ENCODE measurements around the gene ZFP69B. TPM values are rescaled to one million over a fixed set of nuclear protein-coding genes. Genes with fewer than 3 reads are reported as not detected.

Gene ZFP69B
- polyA plus RNA-seq, 2 of the 4 experiments (the other 2 are of a cell fraction): 1.9 to 3.0 TPM

GRCh38 chr1:40421431-40422384, 28.6 kb upstream of the ZFP69B start:
- CTCF ChIA-PET: interaction anchor here (0.9 to 1.1 kb wide), 2 partner anchors 17 to 268 kb away, joined by 3 to 5 read pairs; no protein-coding TSS in a partner anchor

GRCh38 chr1:40422630-40423263, 27.5 kb upstream of the ZFP69B start:
- ATAC-seq (no peak), DNase-seq (ENCODE audit: low read depth in 1 of 2, low spot score in 1 of 2) (no peak), FAIRE-seq (no peak)
- 89% methylated on average over 11 of the region's 11 CpGs for WGBS (ENCODE audit: missing lambda C conversion rate)
- H3K27ac ChIP-seq: no peak overlapping the region
- CTCF ChIA-PET: interaction anchor here (1.1 to 1.8 kb wide), 3 partner anchors 16 to 270 kb away, joined by 4 to 6 read pairs (median 5); no protein-coding TSS in a partner anchor
- TF ChIP-seq NPAS2 (CRISPR knock-in tag; IDR thresholded peaks at IDR 0.05; ENCODE audit: borderline replicate concordance) (no peak), HDAC2 (IDR thresholded peaks at IDR 0.05) (no peak)
- no peak overlapping the region for H3K4me2 ChIP-seq
- POLR2A ChIA-PET: no interaction called here
- no peaks in the 10 kb centered on the region for H3K4me1 ChIP-seq
- H3K4me3 ChIP-seq: no peak overlapping the region
- H3K9me3 ChIP-seq: no peaks in the 10 kb centered on the region

More at GRCh38 chr1:40421431-40422384, 28.6 kb upstream of the ZFP69B start:
- TF ChIP-seq KDM1A (IDR thresholded peaks at IDR 0.05; ENCODE audit: low read depth): no peak
- TF ChIP-seq ZNF302 (CRISPR knock-in tag; IDR thresholded peaks at IDR 0.05): no peak
- TF ChIP-seq HOXA7 (CRISPR knock-in tag; IDR thresholded peaks at IDR 0.05): no peak
- TF ChIP-seq TP53 (CRISPR knock-in tag; IDR thresholded peaks at IDR 0.05): no peak
- TF ChIP-seq, protein P1, sequence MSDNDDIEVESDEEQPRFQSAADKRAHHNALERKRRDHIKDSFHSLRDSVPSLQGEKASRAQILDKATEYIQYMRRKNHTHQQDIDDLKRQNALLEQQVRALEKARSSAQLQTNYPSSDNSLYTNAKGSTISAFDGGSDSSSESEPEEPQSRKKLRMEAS (IDR thresholded peaks at IDR 0.05): no peak
- no peak for TF ChIP-seq HEYL (CRISPR knock-in tag; IDR thresholded peaks at IDR 0.05)
- no peak for TF ChIP-seq ZSCAN20 (CRISPR knock-in tag; IDR thresholded peaks at IDR 0.05)
- no peak for TF ChIP-seq NR3C1 (IDR thresholded peaks at IDR 0.05)
- TF ChIP-seq HOXB13 (CRISPR knock-in tag; IDR thresholded peaks at IDR 0.05; ENCODE audit: low read depth): no peak
- no peak for TF ChIP-seq RAD21 (conservative IDR thresholded peaks at IDR 0.05 in 1 of 2, IDR thresholded peaks at IDR 0.05 in 1 of 2)
- no peak for TF ChIP-seq SMC3 (IDR thresholded peaks at IDR 0.05)
- no peak for TF ChIP-seq EHMT2 (IDR thresholded peaks at IDR 0.05; ENCODE audit: low read depth)
- TF ChIP-seq TFCP2L1 (CRISPR knock-in tag; IDR thresholded peaks at IDR 0.05): no peak
- no peak for TF ChIP-seq ATOH8 (CRISPR knock-in tag; IDR thresholded peaks at IDR 0.05; ENCODE audit: low read depth)
- no peak for TF ChIP-seq JUNB (IDR thresholded peaks at IDR 0.05)
- no peak for TF ChIP-seq CHD4 (IDR thresholded peaks at IDR 0.05; ENCODE audit: borderline replicate concordance)
- TF ChIP-seq, protein P2, sequence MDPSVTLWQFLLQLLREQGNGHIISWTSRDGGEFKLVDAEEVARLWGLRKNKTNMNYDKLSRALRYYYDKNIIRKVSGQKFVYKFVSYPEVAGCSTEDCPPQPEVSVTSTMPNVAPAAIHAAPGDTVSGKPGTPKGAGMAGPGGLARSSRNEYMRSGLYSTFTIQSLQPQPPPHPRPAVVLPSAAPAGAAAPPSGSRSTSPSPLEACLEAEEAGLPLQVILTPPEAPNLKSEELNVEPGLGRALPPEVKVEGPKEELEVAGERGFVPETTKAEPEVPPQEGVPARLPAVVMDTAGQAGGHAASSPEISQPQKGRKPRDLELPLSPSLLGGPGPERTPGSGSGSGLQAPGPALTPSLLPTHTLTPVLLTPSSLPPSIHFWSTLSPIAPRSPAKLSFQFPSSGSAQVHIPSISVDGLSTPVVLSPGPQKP (IDR thresholded peaks at IDR 0.05; ENCODE audit: low read depth, low read length): no peak
- TF ChIP-seq GATA3 (IDR thresholded peaks at IDR 0.05; ENCODE audit: borderline replicate concordance): no peak
- no peak for TF ChIP-seq CHD2 (IDR thresholded peaks at IDR 0.05; ENCODE audit: low read length, partially characterized antibody)
- no peak for TF ChIP-seq USF2 (IDR thresholded peaks at IDR 0.05)
- POLR2A ChIA-PET: no interaction called here
- WGBS (ENCODE audit: missing lambda C conversion rate): 86% methylated on average over 11 of the region's 15 CpGs
- Histone ChIP-seq H3K27ac (no peak overlapping the region), H3K9me3 (no peaks in the 10 kb centered on the region), H3K4me1 (no peaks in the 10 kb centered on the region), H3K4me2 (no peak overlapping the region), H3K4me3 (no peak overlapping the region)
- ATAC-seq (no peak), DNase-seq (ENCODE audit: low read depth in 1 of 2, low spot score in 1 of 2) (no peak), FAIRE-seq (no peak)

Data from A549 (cell line).